Fibroblast of mammary gland (primary cell): ENCODE results near the gene AQP12B.
A peak's percentile ranks its signal among the peaks of the same experiment; 100 is the strongest.

Source experiments
- DNase-seq: peaks from one replicate; pipeline ENCODE4 v3.0.0-alpha.2; 2010; ENCODE audit warnings: low read depth
- H3K4me3 ChIP-seq: 2 replicates; pipeline ENCODE4 v1.5.1; 2011; ENCODE audit warnings: low read depth, mild to moderate bottlenecking, low read length, moderate library complexity; ENCODE audit not compliant: control insufficient read depth
- CTCF ChIP-seq: conservative IDR thresholded peaks from 2 replicates; pipeline ENCODE4 v1.5.1; 2011; ENCODE audit warnings: low read depth, low read length, inconsistent platforms; ENCODE audit not compliant: control insufficient read depth, insufficient read depth

AQP12B gene

DNA sequence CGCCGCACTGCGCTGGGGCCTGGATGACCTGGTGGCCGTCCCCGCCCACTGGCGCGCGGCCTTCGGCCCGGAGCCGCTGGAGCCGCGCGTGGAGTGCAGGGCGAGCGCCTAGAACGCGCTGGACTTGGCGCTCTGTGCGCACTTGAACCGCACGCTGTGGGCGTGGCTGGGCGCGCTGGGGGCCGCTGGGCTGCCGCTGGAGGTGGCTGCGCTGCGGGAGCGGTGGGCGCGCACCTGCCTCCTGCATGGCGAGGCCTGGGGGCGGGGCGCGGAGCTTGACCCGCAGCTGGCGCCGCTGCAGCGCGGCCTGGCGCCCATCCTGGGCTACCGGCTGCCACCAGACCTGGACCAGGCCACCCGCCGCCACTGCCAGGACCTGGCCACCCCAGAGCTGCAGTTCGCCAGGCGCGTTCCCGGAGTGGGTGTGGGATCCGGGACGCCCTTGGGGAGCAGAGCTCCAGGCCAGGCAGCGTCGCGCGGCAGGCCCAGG, 9.9 kb downstream of the AQP12B start:
- DNase-seq: no peak
- no peak for TF ChIP-seq CTCF
- H3K4me3 ChIP-seq: no peak overlapping the region

GRCh38 chr2:240672076-240672700, 10.5 kb downstream of the AQP12B start:
- H3K4me3 ChIP-seq: no peak overlapping the region
- TF ChIP-seq CTCF: no peak
- no peak for DNase-seq

- no peak for TF ChIP-seq CTCF
- no peak for DNase-seq
- H3K4me3 ChIP-seq: no peak overlapping the region
Measured at GRCh38 chr2:240670950-240671349, 11.7 kb downstream of the AQP12B start.

GRCh38 chr2:240670402-240670801, 12.3 kb downstream of the AQP12B start:
- no peak for TF ChIP-seq CTCF
- DNase-seq: no peak
- H3K4me3 ChIP-seq: no peak overlapping the region

- DNase-seq: no peak
- no peak for TF ChIP-seq CTCF
- H3K4me3 ChIP-seq: no peak overlapping the region
Measured at GRCh38 chr2:240664622-240665021, 18.1 kb downstream of the AQP12B start.

DNA sequence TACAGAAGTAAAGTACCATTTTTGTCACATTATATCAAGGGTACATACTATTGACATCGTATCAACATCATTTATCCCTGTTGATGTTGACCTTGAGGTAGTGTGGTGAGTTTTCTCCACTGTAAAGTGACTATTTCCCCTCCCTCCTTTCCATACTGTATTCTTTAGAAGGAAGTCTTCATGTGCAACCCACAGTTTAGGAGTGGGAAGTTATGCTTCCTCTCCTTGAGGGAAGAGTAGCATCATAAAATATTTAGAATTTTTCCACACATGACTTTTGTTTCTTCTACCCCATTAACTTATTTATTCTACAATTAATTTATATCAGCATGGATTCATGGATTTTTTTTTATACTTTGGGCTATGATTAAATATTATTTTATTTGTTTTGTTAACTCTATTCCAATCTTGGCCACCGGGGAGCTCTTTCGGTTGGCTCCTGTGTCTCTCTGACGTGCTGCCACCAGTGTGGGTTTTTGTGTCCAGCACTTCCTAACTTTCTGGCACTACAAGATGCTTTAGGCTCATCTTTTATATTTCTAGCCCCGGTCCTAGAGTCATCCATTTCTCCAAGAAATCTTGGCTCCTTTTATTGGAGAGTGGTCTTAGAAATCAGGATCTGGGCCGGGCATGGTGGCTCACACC, 19.0 kb downstream of the AQP12B start:
- no peak overlapping the region for H3K4me3 ChIP-seq
- TF ChIP-seq CTCF: peak; percentile 3
- no peak for DNase-seq
